Liver (tissue), 9 donors: ENCODE data around the gene INPP5A. TPM values are rescaled to one million over a fixed set of nuclear protein-coding genes. Genes with fewer than 3 reads are reported as not detected.

Experiments
- DNase-seq: peaks from one replicate; pipeline ENCODE4 v3.0.0-alpha.2; 2017; ENCODE audit warnings: low spot score
- H3K27ac ChIP-seq, 2 donors: one replicate each; pipeline ENCODE4 v1.7.0; 2013; ENCODE audit warnings: inconsistent platforms in 2 of 2, low read length in 2 of 2, control low read depth in 1 of 2, low read depth in 1 of 2, mild to moderate bottlenecking in 1 of 2
- H3K27me3 ChIP-seq, 4 donors: one replicate each; pipeline versions ENCODE4 v1.6.1 to v1.7.0; 2013; ENCODE audit warnings: low read length in 3 of 4, inconsistent platforms in 1 of 4, mild to moderate bottlenecking in 1 of 4, moderate library complexity in 1 of 4; ENCODE audit not compliant: control insufficient read depth in 4 of 4, insufficient read depth in 4 of 4
- H3K36me3 ChIP-seq, 4 donors: one replicate each; pipeline versions ENCODE4 v1.6.1 to v1.7.0; 2013; ENCODE audit warnings: low read length in 3 of 4, mild to moderate bottlenecking in 3 of 4, low read depth in 1 of 4, moderate library complexity in 1 of 4; ENCODE audit not compliant: control insufficient read depth in 4 of 4, insufficient read depth in 3 of 4
- H3K4me1 ChIP-seq, 4 donors: one replicate each; pipeline versions ENCODE4 v1.6.1 to v1.7.0; 2013; ENCODE audit warnings: low read length in 3 of 4, mild to moderate bottlenecking in 3 of 4, moderate library complexity in 1 of 4; ENCODE audit not compliant: control insufficient read depth in 4 of 4, insufficient read depth in 4 of 4
- H3K4me3 ChIP-seq, 3 donors: one replicate each; pipeline versions ENCODE4 v1.6.1 to v1.7.0; 2013; ENCODE audit warnings: low read length in 3 of 3, control low read depth in 1 of 3, low read depth in 1 of 3, mild to moderate bottlenecking in 1 of 3
- H3K9ac ChIP-seq, 2 donors: one replicate each; pipeline ENCODE4 v1.7.0; 2013; ENCODE audit warnings: low read length in 2 of 2, mild to moderate bottlenecking in 2 of 2, moderate library complexity in 2 of 2, control low read depth in 1 of 2, low read depth in 1 of 2
- H3K9me3 ChIP-seq, 4 donors: one replicate each; pipeline versions ENCODE4 v1.6.1 to v1.7.0; 2013; ENCODE audit warnings: low read length in 3 of 4; ENCODE audit not compliant: control insufficient read depth in 4 of 4
- ATF3 ChIP-seq: IDR thresholded peaks from 2 replicates; pipeline ENCODE4 v1.6.1; 2016; ENCODE audit warnings: antibody characterized with exemption
- EGR1 ChIP-seq, 2 donors: IDR thresholded peaks; 2 replicates each; pipeline ENCODE4 v1.6.1; 2016 to 2018; ENCODE audit warnings: antibody characterized with exemption in 2 of 2, low read depth in 2 of 2
- FOXA1 ChIP-seq: IDR thresholded peaks from 2 replicates; pipeline ENCODE4 v1.6.1; 2016; ENCODE audit warnings: antibody characterized with exemption
- FOXA2 ChIP-seq: IDR thresholded peaks from 2 replicates; pipeline ENCODE4 v1.6.1; 2016; ENCODE audit warnings: antibody characterized with exemption
- GABPA ChIP-seq, 2 donors: IDR thresholded peaks in 1 of 2; conservative IDR thresholded peaks in 1 of 2; 2 replicates each; pipeline ENCODE4 v1.6.1; 2016; ENCODE audit warnings: antibody characterized with exemption in 2 of 2, mild to moderate bottlenecking in 1 of 2, moderate library complexity in 1 of 2
- HNF4A ChIP-seq, 2 donors: conservative IDR thresholded peaks; 2 replicates each; pipeline ENCODE4 v1.6.1; 2016; ENCODE audit warnings: antibody characterized with exemption in 2 of 2, mild to moderate bottlenecking in 2 of 2
- HNF4G ChIP-seq: IDR thresholded peaks from 2 replicates; pipeline ENCODE4 v1.6.1; 2016; ENCODE audit warnings: antibody characterized with exemption
- JUND ChIP-seq, 2 donors: IDR thresholded peaks; 2 replicates each; pipeline ENCODE4 v1.6.1; 2016; ENCODE audit warnings: antibody characterized with exemption in 2 of 2
- MAX ChIP-seq: IDR thresholded peaks from 2 replicates; pipeline ENCODE4 v1.6.1; 2016; ENCODE audit warnings: antibody characterized with exemption
- NR2F2 ChIP-seq: IDR thresholded peaks from 2 replicates; pipeline ENCODE4 v1.6.1; 2016; ENCODE audit warnings: antibody characterized with exemption
- RAD21 ChIP-seq, 2 donors: IDR thresholded peaks; 2 replicates each; pipeline ENCODE4 v1.6.1; 2016; ENCODE audit warnings: antibody characterized with exemption in 2 of 2, mild to moderate bottlenecking in 2 of 2
- REST ChIP-seq: IDR thresholded peaks from 2 replicates; pipeline ENCODE4 v1.6.1; 2016; ENCODE audit warnings: antibody characterized with exemption, mild to moderate bottlenecking
- RXRA ChIP-seq, 2 donors: IDR thresholded peaks; 2 replicates each; pipeline ENCODE4 v1.6.1; 2017 to 2018; ENCODE audit warnings: antibody characterized with exemption in 2 of 2, mild to moderate bottlenecking in 1 of 2
- SP1 ChIP-seq: IDR thresholded peaks from 2 replicates; pipeline ENCODE4 v1.6.1; 2018; ENCODE audit warnings: antibody characterized with exemption, mild to moderate bottlenecking
- TAF1 ChIP-seq: conservative IDR thresholded peaks from 2 replicates; pipeline ENCODE4 v1.6.1; 2016; ENCODE audit warnings: antibody characterized with exemption, mild to moderate bottlenecking
- YY1 ChIP-seq: IDR thresholded peaks from 2 replicates; pipeline ENCODE4 v1.6.1; 2016; ENCODE audit warnings: antibody characterized with exemption, mild to moderate bottlenecking
- ZBTB33 ChIP-seq: IDR thresholded peaks from 2 replicates; pipeline ENCODE4 v1.6.1; 2016; ENCODE audit warnings: antibody characterized with exemption
- WGBS: extraction: QIAGEN DNeasy Blood & Tissue Kit; methylation state at CpG from one replicate; pipeline ENCODE4 v1.1.7; 2013; 5-methylcytosine and 5-hydroxymethylcytosine counted together
- polyA plus RNA-seq, 2 donors: library from polyadenylated mRNA; stranded (reverse) in 1 of 2; unstranded in 1 of 2; fragments of 200-250 nt in 1 of 2; fragments of >200 nt in 1 of 2; fragmentation: Nextera tagmentation in 1 of 2; extraction: Ambion mirVana in 1 of 2; gene quantifications; one replicate each; pipeline versions ENCODE4 v1.2.1 to v1.2.3, GENCODE V29; 2013 to 2015
- total RNA-seq, 2 donors: library from RNA; depleted of rRNA; stranded (reverse); fragments of >200 nt; gene quantifications; one replicate each; pipeline ENCODE4 v1.2.3, GENCODE V29; 2014
- donor health status: healthy.
- donor health status: healthy.
- donor health status: healthy.
- donor health status: healthy.
- donor health status: healthy.

Gene INPP5A
- total and polyA plus RNA-seq, 4 donors = 4.3 to 26.5 (median 10.9) TPM

GRCh38 chr10:132566892-132567291 lies 29.3 kb downstream of the INPP5A start:
- H3K4me1 ChIP-seq = peaks cover 1 to 9% (median 3%) of the 10 kb centered on the region in 4 donors
- H3K9me3 ChIP-seq = no peaks in the 10 kb centered on the region
- H3K27ac ChIP-seq = no peak overlapping the region
- no peak for DNase-seq
- no peak overlapping the region for H3K4me3 ChIP-seq
- H3K36me3 ChIP-seq = no peaks in the 10 kb centered on the region
- TF ChIP-seq ZBTB33 (no peak), HNF4G (no peak), SP1 (no peak), NR2F2 (no peak), ATF3 (no peak), HNF4A (conservative IDR thresholded peaks at IDR 0.05) (no peak), EGR1 (IDR thresholded peaks at IDR 0.05; ENCODE audit: low read depth in 2 of 2) (no peak), TAF1 (no peak), FOXA2 (no peak), GABPA (IDR thresholded peaks at IDR 0.05 in 1 of 2, conservative IDR thresholded peaks at IDR 0.05 in 1 of 2) (no peak), YY1 (no peak), RAD21 (IDR thresholded peaks at IDR 0.05) (no peak), REST (no peak), RXRA (IDR thresholded peaks at IDR 0.05) (no peak), MAX (no peak)
- H3K9ac ChIP-seq = no peak overlapping the region
- 89% methylated on average over 6 of the region's 6 CpGs for WGBS
- H3K27me3 ChIP-seq = no peaks in the 10 kb centered on the region

- no peaks in the 10 kb centered on the region for H3K27me3 ChIP-seq
- no peaks in the 10 kb centered on the region for H3K36me3 ChIP-seq
- H3K4me3 ChIP-seq = no peak overlapping the region
- H3K9me3 ChIP-seq = no peaks in the 10 kb centered on the region
- H3K27ac ChIP-seq = no peak overlapping the region
- no peak for DNase-seq
- 93% methylated on average over 10 of the region's 10 CpGs for WGBS
- no peak overlapping the region for H3K9ac ChIP-seq
- H3K4me1 ChIP-seq = peaks cover 6 to 17% (median 11%) of the 10 kb centered on the region in 4 donors
- TF ChIP-seq ZBTB33 (no peak), JUND (IDR thresholded peaks at IDR 0.05) (no peak), REST (no peak), YY1 (no peak), MAX (no peak), FOXA2 (no peak), ATF3 (no peak), EGR1 (IDR thresholded peaks at IDR 0.05; ENCODE audit: low read depth in 2 of 2) (no peak), NR2F2 (no peak), RAD21 (IDR thresholded peaks at IDR 0.05) (no peak), FOXA1 (no peak), TAF1 (no peak), HNF4G (no peak), RXRA (IDR thresholded peaks at IDR 0.05) (no peak), SP1 (no peak)
Measured at GRCh38 chr10:132570265-132570664, 32.7 kb downstream of the INPP5A start.
